Tibial nerve (tissue), 4 donors: ENCODE measurements around the gene MBLAC1.

ENCODE experiments used
- EP300 ChIP-seq, 2 donors: sonication (generic); formaldehyde crosslinking; IDR thresholded peaks; one replicate each; pipeline ENCODE4 v1.6.1; 2017; ENCODE audit warnings: antibody characterized with exemption in 2 of 2, mild to moderate bottlenecking in 1 of 2
- TF ChIP-seq, protein P1 (sequence below), 5 experiments: fragments of 200-600 bp in 3 of 5; fragments of 450-650 bp in 2 of 5; sonication (generic) in 3 of 5; IDR thresholded peaks; one replicate each; pipeline ENCODE4 v1.5.1; 2016 to 2019; ENCODE audit warnings: antibody characterized with exemption in 5 of 5, mild to moderate bottlenecking in 3 of 5, moderate library complexity in 2 of 5

DNA sequence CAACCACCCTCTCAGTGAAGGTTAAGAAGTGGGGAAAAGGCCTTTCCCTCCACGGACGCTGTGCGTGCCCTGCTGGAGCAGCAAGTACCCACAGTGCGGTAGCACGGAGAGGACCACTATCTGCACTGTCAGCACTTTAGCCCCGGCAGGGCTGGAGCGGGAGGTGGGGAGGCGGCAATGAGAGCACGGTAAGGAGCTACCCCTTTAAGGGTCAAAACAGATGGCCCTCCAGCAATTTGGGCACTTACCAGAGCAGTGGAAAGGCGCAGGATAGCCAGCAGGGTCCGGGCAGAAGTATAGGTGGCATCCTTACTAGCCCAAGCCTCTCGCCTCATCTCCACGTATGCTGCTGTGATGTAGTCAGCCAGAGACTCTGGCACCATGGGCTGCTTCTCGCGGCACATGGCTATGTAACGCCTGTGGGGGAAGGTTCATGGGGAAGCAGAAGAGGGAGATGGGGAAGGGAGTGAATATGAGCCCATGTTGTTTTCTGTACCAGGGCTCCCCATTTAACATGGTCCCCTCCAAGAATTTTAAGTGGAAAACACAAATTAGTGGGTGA, 32.8 kb upstream of the MBLAC1 start:
- no peak for TF ChIP-seq EP300 (IDR thresholded peaks at IDR 0.05)
- TF ChIP-seq, protein P1, sequence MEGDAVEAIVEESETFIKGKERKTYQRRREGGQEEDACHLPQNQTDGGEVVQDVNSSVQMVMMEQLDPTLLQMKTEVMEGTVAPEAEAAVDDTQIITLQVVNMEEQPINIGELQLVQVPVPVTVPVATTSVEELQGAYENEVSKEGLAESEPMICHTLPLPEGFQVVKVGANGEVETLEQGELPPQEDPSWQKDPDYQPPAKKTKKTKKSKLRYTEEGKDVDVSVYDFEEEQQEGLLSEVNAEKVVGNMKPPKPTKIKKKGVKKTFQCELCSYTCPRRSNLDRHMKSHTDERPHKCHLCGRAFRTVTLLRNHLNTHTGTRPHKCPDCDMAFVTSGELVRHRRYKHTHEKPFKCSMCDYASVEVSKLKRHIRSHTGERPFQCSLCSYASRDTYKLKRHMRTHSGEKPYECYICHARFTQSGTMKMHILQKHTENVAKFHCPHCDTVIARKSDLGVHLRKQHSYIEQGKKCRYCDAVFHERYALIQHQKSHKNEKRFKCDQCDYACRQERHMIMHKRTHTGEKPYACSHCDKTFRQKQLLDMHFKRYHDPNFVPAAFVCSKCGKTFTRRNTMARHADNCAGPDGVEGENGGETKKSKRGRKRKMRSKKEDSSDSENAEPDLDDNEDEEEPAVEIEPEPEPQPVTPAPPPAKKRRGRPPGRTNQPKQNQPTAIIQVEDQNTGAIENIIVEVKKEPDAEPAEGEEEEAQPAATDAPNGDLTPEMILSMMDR (IDR thresholded peaks at IDR 0.05), result no peak
